HG02938 (cell line): Measurements from ENCODE around the gene LILRB5.
"Not testable (repeated sequence)": the region's sequence is repeated elsewhere in the genome, so short reads cannot be mapped to it uniquely, and the experiment has no call there.

Experiments used
- ATAC-seq: cut with Tn5 transposase; IDR thresholded peaks from one replicate; pipeline ENCODE4 v1.9.1; 2021; ENCODE audit warnings: mild to moderate bottlenecking, moderate library complexity; ENCODE audit not compliant: unreplicated experiment

LILRB5 gene

GRCh38 chr19:54257116-54257480, at the start of gene LILRB5:
LILRB5 (minus strand) TSS chr19:54257273; CDS start chr19:54257193, 80 bp downstream.
- no peak for ATAC-seq

- no peak for ATAC-seq
Observed at GRCh38 chr19:54305141-54305540, 48.1 kb upstream of the LILRB5 start.

GRCh38 chr19:54302257-54302656, 45.2 kb upstream of the LILRB5 start:
- ATAC-seq, result no peak

- ATAC-seq, result no peak
Observed at GRCh38 chr19:54299515-54299914, 42.4 kb upstream of the LILRB5 start.

GRCh38 chr19:54299126-54299498, 42.0 kb upstream of the LILRB5 start:
- ATAC-seq, result no peak

- ATAC-seq, result no peak
Observed at GRCh38 chr19:54298357-54299125, 41.5 kb upstream of the LILRB5 start.

GRCh38 chr19:54297759-54298305, 40.8 kb upstream of the LILRB5 start:
- no peak for ATAC-seq

- no peak for ATAC-seq
Observed at GRCh38 chr19:54294539-54294938, 37.5 kb upstream of the LILRB5 start.

GRCh38 chr19:54289160-54289559, 32.1 kb upstream of the LILRB5 start:
- ATAC-seq, result not testable (repeated sequence)

- no peak for ATAC-seq
Observed at GRCh38 chr19:54287456-54287855, 30.4 kb upstream of the LILRB5 start.

GRCh38 chr19:54286283-54286682, 29.2 kb upstream of the LILRB5 start:
- ATAC-seq, result not testable (repeated sequence)

GRCh38 chr19:54285427-54286056, 28.5 kb upstream of the LILRB5 start:
- ATAC-seq, result not testable (repeated sequence)

- no peak for ATAC-seq
Observed at GRCh38 chr19:54282686-54283470, 25.8 kb upstream of the LILRB5 start.

- ATAC-seq, result not testable (repeated sequence)
Observed at GRCh38 chr19:54281729-54282075, 24.6 kb upstream of the LILRB5 start.

GRCh38 chr19:54281007-54281728, 24.1 kb upstream of the LILRB5 start, which contains the start of gene LILRB2:
LILRB2 (minus strand) TSS chr19:54281110; CDS start chr19:54280496, 614 bp downstream.
- ATAC-seq, result no peak

- not testable (repeated sequence) for ATAC-seq
Observed at GRCh38 chr19:54280441-54280840, 23.4 kb upstream of the LILRB5 start.

GRCh38 chr19:54280025-54280424, 23.0 kb upstream of the LILRB5 start:
- not testable (repeated sequence) for ATAC-seq

- no peak for ATAC-seq
Observed at GRCh38 chr19:54279406-54279962, 22.4 kb upstream of the LILRB5 start.

- ATAC-seq, result not testable (repeated sequence)
Observed at GRCh38 chr19:54278571-54279195, 21.6 kb upstream of the LILRB5 start.

- ATAC-seq, result not testable (repeated sequence)
Observed at GRCh38 chr19:54278056-54278455, 21.0 kb upstream of the LILRB5 start.
